Measurements from ENCODE around the gene GPX3.

Gene GPX3, protein sequence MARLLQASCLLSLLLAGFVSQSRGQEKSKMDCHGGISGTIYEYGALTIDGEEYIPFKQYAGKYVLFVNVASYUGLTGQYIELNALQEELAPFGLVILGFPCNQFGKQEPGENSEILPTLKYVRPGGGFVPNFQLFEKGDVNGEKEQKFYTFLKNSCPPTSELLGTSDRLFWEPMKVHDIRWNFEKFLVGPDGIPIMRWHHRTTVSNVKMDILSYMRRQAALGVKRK

DNA sequence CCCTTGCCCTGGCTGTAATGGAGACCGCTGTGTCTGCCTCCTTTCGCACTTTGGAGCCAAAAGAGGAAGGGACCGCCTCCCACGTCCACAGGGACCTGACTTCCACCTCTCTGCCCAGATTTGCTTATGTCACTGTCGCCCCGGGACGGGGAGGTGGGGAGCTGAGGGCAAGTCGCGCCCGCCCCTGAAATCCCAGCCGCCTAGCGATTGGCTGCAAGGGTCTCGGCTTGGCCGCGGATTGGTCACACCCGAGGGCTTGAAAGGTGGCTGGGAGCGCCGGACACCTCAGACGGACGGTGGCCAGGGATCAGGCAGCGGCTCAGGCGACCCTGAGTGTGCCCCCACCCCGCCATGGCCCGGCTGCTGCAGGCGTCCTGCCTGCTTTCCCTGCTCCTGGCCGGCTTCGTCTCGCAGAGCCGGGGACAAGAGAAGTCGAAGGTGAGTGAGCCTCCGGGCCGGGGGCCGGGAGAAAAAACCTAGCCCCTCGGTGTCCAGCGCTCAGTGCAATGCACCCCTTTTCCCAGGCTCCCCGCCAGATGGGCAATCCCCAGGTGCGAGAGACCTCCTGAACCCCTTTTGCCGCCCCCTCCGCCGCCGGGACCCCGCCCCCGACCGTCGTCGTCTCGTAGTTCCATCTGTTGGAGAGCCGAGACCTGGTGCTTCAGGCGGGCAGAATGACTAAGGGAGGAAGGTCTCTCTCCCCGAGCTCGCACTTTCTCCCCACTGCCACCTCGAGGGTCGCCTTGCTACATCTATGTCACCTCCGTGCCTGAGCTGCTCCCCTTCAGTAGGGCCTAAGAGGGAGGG is at the start of gene GPX3:
GPX3 (plus strand) TSS at position 288 of the 807 bp plus-strand sequence; CDS start at position 352, 64 bp downstream.
- DNase-seq, result peak; percentile 20

DNA sequence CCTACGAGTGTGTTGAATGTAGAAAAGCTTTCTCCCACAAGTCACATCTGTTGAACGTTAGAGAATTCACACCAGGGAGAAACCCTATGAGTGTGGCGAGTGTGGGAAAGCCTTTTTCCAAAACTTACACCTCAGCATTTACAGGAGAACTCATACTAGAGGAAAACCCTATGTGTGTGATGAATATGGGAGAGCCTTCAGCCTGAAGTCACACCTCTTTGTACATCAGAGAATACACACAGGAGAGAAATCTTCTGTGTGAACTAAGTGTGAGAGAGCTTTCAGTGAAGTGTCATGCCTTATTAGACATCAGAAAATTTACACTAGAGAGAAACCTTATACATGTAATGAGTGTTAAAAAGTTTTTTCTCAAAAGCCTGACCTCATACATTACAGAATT is 41.8 kb upstream of the GPX3 start:
- DNase-seq, result no peak

DNA sequence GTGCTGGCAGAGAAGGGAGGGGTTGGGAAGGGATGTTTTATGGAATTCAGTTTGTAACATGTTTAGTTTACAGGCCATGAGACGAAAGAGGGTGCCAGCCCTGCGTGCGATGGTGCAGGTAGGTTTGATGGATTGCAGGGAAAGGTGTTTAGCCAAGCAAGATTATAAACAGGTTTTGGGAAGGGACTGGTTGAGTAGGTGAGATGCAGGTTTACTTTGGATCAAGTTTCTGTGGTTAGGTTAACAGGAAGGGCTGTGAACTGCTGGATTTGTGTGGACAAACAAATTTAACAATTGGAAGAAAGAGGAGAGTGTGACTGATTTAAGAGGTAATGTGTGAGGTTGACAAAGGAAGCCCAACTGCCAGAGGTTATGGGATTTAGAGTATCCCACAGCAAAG is 32.6 kb upstream of the GPX3 start:
- DNase-seq, result no peak

DNA sequence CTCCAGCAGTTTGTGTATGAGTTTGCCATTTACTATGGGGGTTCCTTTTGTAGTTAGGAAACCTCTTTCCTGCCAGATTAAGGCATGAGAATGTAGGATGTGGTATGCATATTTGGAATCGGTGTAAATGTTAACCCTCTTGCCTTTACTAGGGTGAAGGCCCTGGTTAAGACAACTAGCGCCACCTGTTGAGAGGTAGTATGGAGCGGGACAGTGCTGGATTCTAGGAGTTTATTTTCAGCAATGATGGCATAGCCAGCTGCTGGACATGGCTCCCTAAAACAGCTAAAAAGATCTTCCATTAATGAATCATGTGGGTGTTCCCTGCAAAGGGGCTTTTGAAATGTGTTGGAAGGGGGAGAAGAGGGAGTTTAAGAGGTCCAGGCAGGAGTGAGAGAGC is 30.7 kb upstream of the GPX3 start:
- DNase-seq, result peak; percentile 3

DNA sequence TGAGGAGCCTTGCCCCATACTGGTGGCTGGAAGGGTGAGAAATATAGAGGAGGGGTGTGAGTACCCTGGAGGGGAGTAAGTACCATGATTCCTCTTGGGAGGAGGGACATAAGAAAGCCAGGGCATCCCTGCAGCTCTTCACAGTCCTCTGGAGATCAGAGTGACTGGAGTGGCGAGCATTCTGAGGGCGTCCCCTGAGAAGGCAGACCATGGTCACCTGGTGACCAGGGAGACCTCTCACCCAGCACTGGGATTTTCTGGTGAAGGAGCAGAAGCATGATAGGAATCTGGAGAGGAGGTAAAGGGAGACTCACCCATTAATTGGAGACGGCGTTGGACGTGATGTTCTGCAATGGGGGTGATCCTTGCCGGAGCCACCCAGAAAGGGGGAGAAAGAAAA is 27.7 kb upstream of the GPX3 start:
- no peak for DNase-seq

DNA sequence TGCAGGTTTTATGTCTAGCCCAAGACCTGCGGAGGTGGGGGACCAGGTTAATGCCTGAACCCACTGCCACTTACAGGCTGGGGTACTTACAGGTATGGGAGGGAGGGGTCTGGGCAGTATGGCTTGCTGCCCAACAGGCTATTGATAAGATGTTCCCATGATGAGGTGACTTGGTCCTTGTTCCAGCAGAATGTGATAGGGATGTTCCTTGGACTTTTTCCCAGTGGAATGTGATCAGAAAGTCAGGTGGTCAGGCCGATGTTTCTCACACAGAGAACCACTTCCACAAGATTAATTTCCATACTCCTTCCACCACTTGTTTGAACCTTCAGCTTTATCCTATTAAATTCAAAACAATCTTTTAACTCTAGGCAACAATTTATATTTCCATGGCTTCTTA is 27.0 kb upstream of the GPX3 start:
- DNase-seq, result no peak

DNA sequence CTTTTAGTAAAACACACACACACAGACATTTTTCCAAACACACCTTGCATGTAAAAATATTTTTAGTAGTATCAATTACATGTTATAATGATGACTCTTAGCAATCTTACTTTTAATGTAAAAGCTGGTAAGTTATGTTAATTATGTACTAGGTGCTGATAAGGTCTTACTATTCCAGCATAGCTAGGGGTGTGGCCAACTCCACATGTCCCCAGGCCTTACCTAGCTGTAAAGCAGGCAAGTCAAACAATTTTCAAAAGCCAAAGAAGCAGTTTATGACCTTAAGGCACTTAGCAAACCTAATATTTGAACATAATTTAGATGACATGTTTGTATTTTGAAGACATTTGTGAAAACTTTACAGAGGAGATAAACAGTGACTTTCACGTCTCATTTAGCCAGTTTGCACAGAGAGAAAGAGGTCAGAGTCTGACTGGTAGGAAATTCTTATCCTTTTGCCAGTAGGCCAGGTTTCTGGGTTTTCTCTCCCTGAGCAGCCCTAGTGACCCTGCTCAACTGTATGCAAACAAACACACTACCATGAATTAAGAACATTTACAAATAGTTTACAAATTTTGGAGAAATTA is 26.5 kb upstream of the GPX3 start:
- no peak for DNase-seq

DNA sequence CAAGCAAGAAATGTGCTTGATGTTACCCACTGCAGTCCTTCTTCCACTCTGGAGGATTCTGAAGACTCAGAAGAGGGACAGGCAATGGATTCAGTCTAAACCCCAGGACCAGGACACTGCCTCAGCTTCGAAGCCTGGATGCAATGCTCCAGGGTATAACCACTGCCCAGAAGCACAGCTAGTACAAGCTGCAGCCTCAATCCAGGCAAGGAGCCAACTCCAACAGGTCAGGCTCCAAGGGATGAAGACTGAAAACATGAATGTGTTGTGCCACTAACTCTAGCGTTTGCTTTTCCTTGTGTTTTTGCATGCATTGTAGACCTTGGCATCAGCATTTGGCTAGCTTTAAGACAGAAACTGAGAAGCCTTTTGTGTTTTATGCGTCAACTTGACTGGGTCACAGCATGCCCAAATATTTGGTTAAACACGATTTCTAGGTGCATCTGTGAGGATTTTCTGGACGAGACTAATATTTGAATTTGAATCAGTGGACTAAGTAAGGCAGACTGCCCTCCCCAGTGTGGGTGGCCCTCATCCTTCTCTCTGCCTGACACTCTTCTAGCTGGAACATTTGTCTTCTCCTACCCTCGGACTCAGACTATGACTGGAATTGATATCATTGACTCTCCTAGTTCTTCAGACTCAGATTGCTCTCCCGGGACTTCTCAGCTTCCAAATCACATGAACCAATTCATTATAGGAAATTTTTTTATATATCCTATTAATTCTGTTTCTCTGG is 20.5 kb upstream of the GPX3 start:
- DNase-seq, result no peak

DNA sequence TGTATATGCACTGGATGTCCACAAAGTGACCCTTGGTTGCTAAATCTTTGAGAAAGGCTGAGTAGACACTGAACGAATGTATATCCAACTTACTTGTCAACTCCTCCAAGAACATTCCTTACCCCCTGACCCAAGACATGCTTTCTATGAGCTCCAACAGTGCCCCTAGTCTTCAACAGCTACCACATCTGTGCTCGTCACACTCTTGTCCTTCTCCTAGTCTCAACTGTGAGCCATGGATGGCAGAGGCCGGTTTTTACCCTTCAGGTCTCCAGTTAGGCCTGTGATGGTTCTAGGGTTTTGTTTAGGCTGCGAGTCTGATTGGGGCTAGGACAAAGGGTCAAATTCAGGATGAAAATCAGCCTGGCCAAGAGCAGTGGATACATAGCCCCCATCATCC is 19.0 kb upstream of the GPX3 start:
- no peak for DNase-seq

DNA sequence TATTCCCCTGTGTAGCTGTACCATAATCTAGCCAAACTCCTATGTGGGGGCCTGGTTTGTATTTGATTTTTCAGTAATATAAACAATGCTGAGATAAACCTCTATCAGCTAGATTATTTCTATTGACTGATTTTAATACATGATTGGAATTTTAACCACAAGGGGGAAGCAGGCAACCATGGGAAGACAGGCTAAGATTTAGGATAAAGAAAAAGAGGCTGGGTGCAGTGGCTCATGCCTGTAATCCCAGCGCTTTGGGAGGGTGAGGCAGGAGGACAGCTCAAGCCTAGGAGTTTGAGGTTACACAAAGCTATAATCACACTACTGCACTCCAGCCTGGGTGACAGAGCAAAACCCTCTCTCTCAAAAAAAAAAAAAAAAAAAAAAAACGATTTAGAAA is 18.1 kb upstream of the GPX3 start:
- DNase-seq, result no peak

DNA sequence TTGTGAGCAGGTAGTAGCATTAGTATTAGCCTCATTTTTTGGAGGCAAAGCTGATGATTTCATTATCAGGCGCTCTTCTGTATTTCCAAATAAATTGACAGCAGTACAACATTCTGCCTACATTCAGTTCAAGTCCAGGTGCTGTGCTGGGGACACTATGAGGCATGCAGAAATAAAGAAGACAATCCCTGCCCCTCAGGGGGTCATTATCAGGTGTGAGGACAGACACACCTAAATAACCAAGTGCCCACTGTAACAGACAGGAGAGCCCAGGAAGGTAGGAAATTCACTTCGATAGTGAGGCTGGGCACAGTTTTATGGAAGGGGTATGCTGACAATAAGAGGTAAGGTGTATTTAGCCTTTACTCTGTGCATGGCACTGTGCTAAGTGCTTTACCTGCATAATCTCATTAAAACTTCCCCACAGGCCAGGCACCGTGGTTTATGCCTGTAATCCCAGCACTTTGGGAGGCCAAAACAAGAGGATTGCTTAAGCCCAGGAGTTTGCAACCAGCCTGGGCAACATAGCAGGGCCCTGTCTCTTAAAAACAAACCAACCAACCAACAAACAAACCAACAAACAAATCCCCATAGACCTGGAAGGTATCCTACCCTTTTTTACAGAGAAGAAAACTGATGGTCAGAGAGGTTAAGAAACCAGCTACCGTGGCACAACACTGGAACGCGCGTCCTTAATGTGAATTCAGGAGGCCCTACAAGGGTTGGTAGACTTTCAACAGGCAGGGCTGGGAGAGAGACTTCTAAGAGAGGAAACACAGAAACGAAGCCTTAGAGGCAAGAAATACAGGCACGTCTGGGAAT is 17.5 kb upstream of the GPX3 start:
- no peak for DNase-seq

DNA sequence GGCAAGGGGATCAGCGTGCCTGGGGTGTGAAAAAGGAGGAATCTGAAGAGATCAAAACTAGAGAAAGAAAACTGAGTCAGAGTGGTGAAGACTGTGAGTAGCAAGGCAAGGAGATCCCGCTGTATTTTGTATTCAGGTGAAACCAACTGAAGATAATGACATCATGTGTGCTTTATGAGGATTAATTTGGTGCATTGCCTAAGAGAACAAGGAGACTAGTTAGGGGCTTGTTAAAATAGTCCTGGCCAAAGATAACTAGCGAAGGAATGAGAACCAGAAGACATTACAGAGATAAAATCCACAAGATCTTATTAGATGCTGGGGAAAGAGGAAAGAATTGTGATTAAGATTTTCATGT is 16.9 kb upstream of the GPX3 start:
- DNase-seq, result no peak

DNA sequence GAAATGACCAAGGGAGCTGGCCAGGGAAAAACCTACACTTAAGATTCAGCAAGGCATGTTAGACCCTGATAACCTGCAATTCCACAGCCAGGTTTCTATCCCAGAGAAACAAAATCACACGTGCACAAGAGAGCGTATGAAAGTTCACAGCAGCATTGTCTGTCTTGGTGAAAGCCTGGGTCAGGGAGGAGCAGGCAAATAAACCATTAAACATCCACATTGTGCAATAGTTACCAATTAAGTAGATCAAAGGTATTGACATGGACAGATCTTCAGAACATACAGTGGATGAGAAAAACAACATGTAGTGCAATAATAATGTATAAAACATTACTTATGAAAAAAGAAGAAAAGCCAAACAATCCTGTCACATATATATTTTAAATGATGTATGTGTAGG is 15.9 kb upstream of the GPX3 start:
- no peak for DNase-seq

DNA sequence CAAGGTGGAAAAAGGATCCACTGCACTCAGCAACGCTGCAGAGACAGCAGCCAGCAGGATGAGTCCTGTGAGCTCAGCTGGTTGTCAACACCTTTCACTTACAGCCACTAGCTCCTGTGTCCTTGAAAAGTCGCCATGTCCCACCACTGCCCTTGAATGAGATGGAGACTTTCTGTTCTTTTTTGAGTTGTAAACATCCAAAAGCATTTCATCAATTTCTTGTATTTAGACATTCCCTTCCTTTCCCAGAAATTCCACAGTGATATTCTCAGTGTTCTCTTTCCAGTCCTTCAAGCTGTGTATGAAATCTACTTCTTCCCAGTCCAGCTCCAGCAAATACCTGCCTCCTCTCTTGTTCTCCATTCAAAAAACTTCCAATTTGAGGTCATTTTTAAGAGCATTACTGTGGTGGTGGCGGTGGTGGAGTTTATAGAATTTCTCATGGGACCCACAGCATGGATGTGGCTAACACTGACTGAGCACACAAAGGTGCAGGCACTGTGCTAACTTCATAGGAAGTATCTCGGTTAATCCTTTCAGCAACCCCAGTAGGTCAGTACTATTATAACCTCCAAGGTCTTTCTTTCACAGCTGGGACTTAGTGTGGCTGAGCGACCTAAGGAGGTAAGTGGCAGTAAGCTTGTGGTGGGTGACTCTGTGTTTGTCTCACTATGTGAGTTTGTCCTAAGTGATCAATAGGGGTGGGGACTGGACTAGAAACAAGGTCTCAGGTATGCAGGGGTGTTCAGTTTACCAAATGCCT is 15.0 kb upstream of the GPX3 start:
- DNase-seq, result no peak

DNA sequence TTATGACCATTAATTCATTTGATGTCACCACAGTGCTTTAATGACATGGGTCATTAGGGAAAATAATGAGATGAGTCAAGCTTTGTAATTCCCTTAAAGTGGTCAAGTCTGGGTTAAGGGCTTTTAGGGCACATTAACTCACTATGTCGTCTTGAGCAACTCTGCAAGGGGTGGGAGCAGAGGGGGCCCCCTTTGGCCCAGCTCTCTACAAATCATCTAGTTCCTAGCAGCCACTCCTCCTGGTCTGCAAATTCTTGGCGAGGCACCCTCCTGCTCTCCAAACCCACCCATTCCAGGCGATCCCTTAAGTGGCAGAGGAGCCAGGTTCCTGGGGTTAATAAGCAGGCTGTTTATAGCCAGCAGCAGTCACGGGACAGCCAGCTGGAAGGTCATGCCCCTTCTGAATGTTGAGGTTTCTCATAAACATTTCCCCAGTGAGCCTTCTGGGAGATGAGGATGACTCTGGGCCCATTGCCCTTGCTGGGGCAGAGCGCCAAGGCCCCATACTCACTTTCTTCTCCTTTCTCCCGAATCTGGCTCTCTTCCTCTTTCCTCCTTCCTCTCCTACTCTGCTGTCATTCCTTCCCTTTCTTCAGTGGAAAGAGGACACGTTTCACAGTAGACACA is 14.3 kb upstream of the GPX3 start:
- DNase-seq, result no peak

DNA sequence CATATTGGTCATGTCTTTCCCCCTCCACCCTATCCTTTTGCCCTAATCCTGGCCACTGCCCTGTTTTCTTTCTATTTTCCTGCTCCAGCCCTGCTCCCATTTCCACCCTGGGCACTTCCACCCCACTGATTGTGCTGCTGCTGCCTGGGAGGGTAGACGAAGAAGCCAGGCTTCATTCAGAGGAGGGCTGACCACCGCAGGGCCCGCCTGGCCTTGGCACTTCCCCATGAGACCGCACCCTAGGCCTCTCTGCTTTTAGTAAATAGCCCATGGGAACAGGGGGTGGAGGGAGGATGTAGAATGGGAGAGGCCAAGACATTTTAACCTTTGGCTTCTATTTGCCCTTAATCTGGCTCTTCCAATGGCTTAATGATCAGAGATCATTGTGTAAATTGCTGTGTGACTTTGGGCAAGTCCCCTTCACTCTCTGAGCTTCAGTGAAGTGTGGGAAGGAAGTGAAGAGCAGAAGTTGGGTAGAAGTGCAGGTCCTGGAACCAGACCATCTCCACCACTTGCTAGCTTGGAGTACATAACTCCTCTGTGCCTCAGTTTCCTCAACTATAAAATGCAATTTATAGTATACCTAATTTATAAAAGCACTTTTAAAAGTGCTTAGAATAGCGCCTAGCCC is 13.6 kb upstream of the GPX3 start:
- no peak for DNase-seq

DNA sequence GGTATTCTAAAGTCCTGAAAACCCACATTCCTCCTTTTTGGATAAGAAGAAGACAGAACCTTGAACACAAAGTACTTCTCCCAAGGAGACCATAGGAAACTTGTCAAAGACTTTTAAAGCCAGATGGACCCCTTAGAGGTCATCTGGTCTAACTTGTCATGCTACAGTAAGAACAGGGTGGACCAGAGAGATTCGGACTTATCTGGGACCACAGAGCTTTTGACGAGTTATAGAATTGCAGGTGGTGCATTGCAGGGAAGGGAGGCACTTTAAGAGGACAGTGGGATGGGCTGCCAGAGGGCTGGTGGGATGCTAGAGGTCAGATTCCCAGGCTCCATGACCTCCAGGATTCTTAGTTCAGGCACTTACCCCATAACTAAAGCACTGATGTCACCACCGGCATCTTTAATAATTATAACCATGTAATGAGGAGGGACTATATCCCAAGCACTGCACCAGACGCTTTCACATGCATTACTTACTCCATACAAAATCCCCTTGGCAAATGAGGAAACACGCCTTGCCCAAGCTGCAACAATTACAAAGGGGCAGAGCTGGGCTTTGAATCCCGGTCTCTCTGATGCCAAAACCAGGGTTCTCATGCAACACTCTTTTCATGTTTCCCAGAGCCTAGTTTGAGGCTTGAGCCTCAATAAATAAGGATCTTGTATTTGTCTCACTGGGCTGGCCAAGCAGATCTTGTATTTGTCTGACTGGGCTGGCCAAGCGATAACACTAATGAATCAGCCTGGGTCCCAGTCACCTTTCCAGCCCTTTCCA is 12.8 kb upstream of the GPX3 start:
- DNase-seq, result no peak

DNA sequence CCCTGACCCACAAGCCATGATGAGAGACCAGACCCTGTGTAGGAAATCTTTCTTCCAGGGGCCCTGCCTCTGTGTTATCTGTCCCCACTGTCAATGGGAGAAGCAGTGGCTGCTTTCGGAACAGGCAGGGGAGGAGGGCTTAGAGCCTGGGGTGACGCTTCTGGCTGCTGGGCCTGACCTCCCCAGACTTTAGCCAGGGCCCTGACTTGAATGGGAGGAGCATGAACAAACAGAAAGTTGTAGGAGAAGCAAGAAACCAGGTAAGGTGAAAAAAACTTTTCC is 12.2 kb upstream of the GPX3 start:
- DNase-seq, result no peak

DNA sequence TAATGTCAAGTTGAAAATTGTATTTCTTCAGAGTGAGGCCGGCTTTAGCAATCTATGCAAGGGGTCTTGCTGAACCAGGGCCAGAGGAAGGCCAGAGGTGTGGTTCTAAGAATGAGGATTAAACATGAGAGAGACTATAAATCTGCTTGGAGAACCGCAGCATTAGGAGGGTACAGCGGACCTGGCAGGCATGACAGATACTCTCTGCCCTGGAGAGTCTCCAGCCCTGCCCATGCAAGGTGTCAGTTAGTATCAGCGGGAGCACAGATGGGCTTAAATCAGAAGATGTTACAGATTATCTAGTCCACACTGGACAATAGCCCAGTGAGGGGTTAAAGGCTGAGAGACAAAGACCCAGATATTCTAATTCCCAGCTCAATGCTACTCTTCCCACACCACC is 11.5 kb upstream of the GPX3 start:
- DNase-seq, result no peak

DNA sequence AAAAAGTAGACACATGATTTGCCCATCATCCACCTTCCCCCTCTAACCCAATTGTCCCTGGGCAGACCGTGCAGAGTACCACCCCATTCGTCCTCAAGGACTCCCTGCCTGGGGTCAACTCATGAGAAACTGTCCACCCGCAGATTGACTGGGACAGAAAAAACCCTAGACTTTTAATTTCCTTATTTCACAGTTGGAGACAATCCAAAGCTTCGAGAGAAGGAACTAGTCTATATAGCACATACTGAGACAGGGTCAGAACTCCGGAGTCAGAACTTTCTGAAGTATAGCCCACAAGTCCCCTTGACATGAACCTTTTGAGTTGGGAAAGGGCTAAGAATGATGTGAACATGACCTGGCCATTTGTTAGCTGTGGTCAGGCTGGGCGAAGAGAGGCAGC is 7.5 kb upstream of the GPX3 start:
- no peak for DNase-seq

Measured in activated CD4-positive, alpha-beta T cell treated with anti-CD3 and anti-CD28 coated beads, Interleukin-2, Interleukin-6, amounts not matched to agents 100 ng/mL and 50 ng/mL, durations not matched to agents 16 hours and 8 hours (primary cell).